ENCODE data around the gene NDUFA9. TPM values are rescaled to one million over a fixed set of nuclear protein-coding genes. Genes with fewer than 3 reads are reported as not detected.

Gene NDUFA9
- total RNA-seq, 1 experiment from 2014 or later: 97.8 TPM

- DNase-seq (ENCODE audit: low spot score) (no peak), ATAC-seq (no peak)
- no peak for TF ChIP-seq NFYB (CRISPR knock-in tag; conservative IDR thresholded peaks at IDR 0.05; ENCODE audit: low read depth)
- no peak for TF ChIP-seq ZNF138 (CRISPR knock-in tag; conservative IDR thresholded peaks at IDR 0.05)
- no peak for TF ChIP-seq ZNF219 (CRISPR knock-in tag; IDR thresholded peaks at IDR 0.05; ENCODE audit: borderline replicate concordance)
- no peak for TF ChIP-seq ZNF423 (CRISPR knock-in tag; IDR thresholded peaks at IDR 0.05)
- TF ChIP-seq STAT6 (CRISPR knock-in tag; conservative IDR thresholded peaks at IDR 0.05; ENCODE audit: low read depth): no peak
- no peak for TF ChIP-seq GTF2I (CRISPR knock-in tag; conservative IDR thresholded peaks at IDR 0.05)
- TF ChIP-seq FOXJ3 (CRISPR knock-in tag; IDR thresholded peaks at IDR 0.05; ENCODE audit: borderline replicate concordance): no peak
- no peak for TF ChIP-seq FOXK1 (CRISPR knock-in tag; IDR thresholded peaks at IDR 0.05)
- Mint-ChIP-seq H3K27me3 (ENCODE audit: low read depth) (no peaks in the 10 kb centered on the region), H3K9me3 (peaks cover 9% of the 10 kb centered on the region), H3K4me3 (no peak overlapping the region), H3K4me1 (no peaks in the 10 kb centered on the region), H3K36me3 (peaks cover 72% of the 10 kb centered on the region), H3K27ac (no peak overlapping the region)
- ChIA-PET CTCF (no interaction called here), POLR2A (no interaction called here)
Observed at GRCh38 chr12:4665236-4665635, 16.3 kb downstream of the NDUFA9 start.

- no peaks in the 10 kb centered on the region for H3K27me3 Mint-ChIP-seq (ENCODE audit: low read depth)
- no peak overlapping the region for H3K4me3 Mint-ChIP-seq
- H3K36me3 Mint-ChIP-seq: peaks cover 31% of the 10 kb centered on the region
- TF ChIP-seq ARID4B (CRISPR knock-in tag; IDR thresholded peaks at IDR 0.05; ENCODE audit: borderline replicate concordance): no peak
- TF ChIP-seq ATF6 (CRISPR knock-in tag; IDR thresholded peaks at IDR 0.05): no peak
- no peak for TF ChIP-seq ZNF232 (CRISPR knock-in tag; IDR thresholded peaks at IDR 0.05)
- no peak for TF ChIP-seq ZNF138 (CRISPR knock-in tag; conservative IDR thresholded peaks at IDR 0.05)
- TF ChIP-seq PREB (CRISPR knock-in tag; IDR thresholded peaks at IDR 0.05; ENCODE audit: borderline replicate concordance): no peak
- TF ChIP-seq JAZF1 (CRISPR knock-in tag; IDR thresholded peaks at IDR 0.05): no peak
- TF ChIP-seq ZNF416 (CRISPR knock-in tag; IDR thresholded peaks at IDR 0.05): no peak
- TF ChIP-seq CREM (CRISPR knock-in tag; IDR thresholded peaks at IDR 0.05): no peak
- TF ChIP-seq PRDM15 (CRISPR knock-in tag; IDR thresholded peaks at IDR 0.05): no peak
- no peak overlapping the region for H3K27ac Mint-ChIP-seq
- POLR2A ChIA-PET: no interaction called here
- CTCF ChIA-PET: interaction anchor here (1.0 kb wide), 1 partner anchor 78 kb away, joined by 6 read pairs; no protein-coding TSS in a partner anchor
- ATAC-seq (no peak), DNase-seq (ENCODE audit: low spot score) (no peak)
- H3K4me1 Mint-ChIP-seq: no peaks in the 10 kb centered on the region
- peaks cover 24% of the 10 kb centered on the region for H3K9me3 Mint-ChIP-seq
Observed at GRCh38 chr12:4679711-4680110, 30.8 kb downstream of the NDUFA9 start.

Data from WTC11 (cell line).